ENCODE data around the gene DERL3. TPM values are rescaled to one million over a fixed set of nuclear protein-coding genes. Genes with fewer than 3 reads are reported as not detected.

Gene DERL3
- total and polyA plus RNA-seq, 2 of the 13 experiments (the other 11 are each of a cell fraction or from before 2014, with no cell fraction given): not detected

GRCh38 chr22:23789638-23790037 lies 49.2 kb downstream of the DERL3 start:
- in situ Hi-C loops (cut with HindIII; ENCODE audit: extremely low pct_ligation_motif_present, low pct_unique_long_range_greater_than_20kb): no loop called here
- H3K4me3 ChIP-seq (replicated peaks in 1 of 3; ENCODE audit: insufficient read depth in 1 of 3, low read depth in 2 of 3, low read length in 3 of 3): no peak overlapping the region
- H3K4me1 ChIP-seq (ENCODE audit: insufficient read depth, low read length): peaks cover 45% of the 10 kb centered on the region
- H3K36me3 ChIP-seq (replicated peaks in 1 of 2; ENCODE audit: control insufficient read depth in 1 of 2, insufficient read depth in 2 of 2, low read length in 2 of 2): peaks cover 12 to 30% of the 10 kb centered on the region in 2 experiments
- BruUV-seq (replicated peaks): no TSS peak
- H3K4me2 ChIP-seq (ENCODE audit: low read depth, low read length): peak overlapping the region; percentile 99
- no peak overlapping the region for H2AFZ ChIP-seq (ENCODE audit: low read length)
- DNase-seq (ENCODE audit: low spot score): peak; percentile 71
- peaks cover 54% of the 10 kb centered on the region for H3K79me2 ChIP-seq (ENCODE audit: insufficient read depth, low read length)
- peak; percentile 85 for ATAC-seq
- FAIRE-seq: peak; percentile 65
- POLR2A ChIA-PET: interaction anchor here (0.6 to 7.1 kb wide), 12 partner anchors 8 to 99 kb away, joined by 3 to 201 read pairs (median 4); partner anchors contain the start of genes CHCHD10, MMP11, SLC2A11 and ZNF70
- CTCF ChIA-PET (ENCODE audit: low intra/inter-chr PET ratio, low total read pairs): interaction anchor here (0.8 to 1.8 kb wide), 2 partner anchors 19 to 22 kb away, joined by 7 to 18 read pairs; partner anchors contain the start of gene CHCHD10
- no peaks in the 10 kb centered on the region for H3K27me3 ChIP-seq (ENCODE audit: control insufficient read depth in 1 of 2, insufficient read depth in 2 of 2, low read length in 2 of 2)
- no peaks in the 10 kb centered on the region for H3K9me3 ChIP-seq (ENCODE audit: low read length)
- intact Hi-C loops (cut with micrococcal nuclease; ENCODE audit: unreplicated experiment): loop anchor here (1.0 to 5.0 kb wide), 2 partner anchors 21 to 68 kb away; partner anchors contain the start of gene SLC2A11
- H3K9ac ChIP-seq (ENCODE audit: insufficient read depth, low read depth, low read length): peak overlapping the region; percentile 34; the same call in 1 of the 2 replicates
- H3K27ac ChIP-seq (ENCODE audit: extremely low read length, insufficient read depth, low read length): peak overlapping the region; percentile 52
- H4K20me1 ChIP-seq (ENCODE audit: insufficient read depth, low read length): peaks cover 23% of the 10 kb centered on the region
- WGBS (ENCODE audit: low lambda C conversion rate): 23% methylated on average over 4 of the region's 4 CpGs
- TF ChIP-seq CHD4 (IDR thresholded peaks at IDR 0.05; ENCODE audit: borderline replicate concordance, low read length) (no peak), HOXD1 (CRISPR knock-in tag; IDR thresholded peaks at IDR 0.05) (no peak), ZNF552 (CRISPR knock-in tag; IDR thresholded peaks at IDR 0.05; ENCODE audit: borderline replicate concordance) (no peak), LCORL (IDR thresholded peaks at IDR 0.05) (no peak), LCORL (CRISPR knock-in tag; IDR thresholded peaks at IDR 0.05) (no peak), ERF (CRISPR knock-in tag; IDR thresholded peaks at IDR 0.05) (no peak), MBD4 (IDR thresholded peaks at IDR 0.05; ENCODE audit: borderline replicate concordance, low read length) (no peak), ZNF326 (CRISPR knock-in tag; IDR thresholded peaks at IDR 0.05; ENCODE audit: borderline replicate concordance) (no peak), WIZ (CRISPR knock-in tag; IDR thresholded peaks at IDR 0.05) (no peak), HDAC1 (CRISPR knock-in tag; IDR thresholded peaks at IDR 0.05) (no peak), ZZZ3 (CRISPR knock-in tag; IDR thresholded peaks at IDR 0.05; ENCODE audit: borderline replicate concordance) (no peak), YY1 (IDR thresholded peaks at IDR 0.05; ENCODE audit: insufficient read depth, insufficient replicate concordance, low read depth, low read length) (peak; percentile 48), TERF1 (CRISPR knock-in tag; IDR thresholded peaks at IDR 0.05) (no peak), PITX1 (CRISPR knock-in tag; IDR thresholded peaks at IDR 0.05) (no peak), ZSCAN31 (CRISPR knock-in tag; IDR thresholded peaks at IDR 0.05; ENCODE audit: low read depth) (no peak), ZNF451 (CRISPR knock-in tag; IDR thresholded peaks at IDR 0.05) (no peak), TRIM24 (CRISPR knock-in tag; IDR thresholded peaks at IDR 0.05) (no peak), KLF15 (CRISPR knock-in tag; IDR thresholded peaks at IDR 0.05; ENCODE audit: borderline replicate concordance) (no peak), RXRB (CRISPR knock-in tag; IDR thresholded peaks at IDR 0.05; ENCODE audit: borderline replicate concordance) (peak; percentile 45; the same call in 1 of the 2 replicates), POLR2AphosphoS5 (IDR thresholded peaks at IDR 0.05; ENCODE audit: low read depth, low read length) (no peak), ZKSCAN5 (CRISPR knock-in tag; IDR thresholded peaks at IDR 0.05) (no peak)
- TF ChIP-seq, protein P1, sequence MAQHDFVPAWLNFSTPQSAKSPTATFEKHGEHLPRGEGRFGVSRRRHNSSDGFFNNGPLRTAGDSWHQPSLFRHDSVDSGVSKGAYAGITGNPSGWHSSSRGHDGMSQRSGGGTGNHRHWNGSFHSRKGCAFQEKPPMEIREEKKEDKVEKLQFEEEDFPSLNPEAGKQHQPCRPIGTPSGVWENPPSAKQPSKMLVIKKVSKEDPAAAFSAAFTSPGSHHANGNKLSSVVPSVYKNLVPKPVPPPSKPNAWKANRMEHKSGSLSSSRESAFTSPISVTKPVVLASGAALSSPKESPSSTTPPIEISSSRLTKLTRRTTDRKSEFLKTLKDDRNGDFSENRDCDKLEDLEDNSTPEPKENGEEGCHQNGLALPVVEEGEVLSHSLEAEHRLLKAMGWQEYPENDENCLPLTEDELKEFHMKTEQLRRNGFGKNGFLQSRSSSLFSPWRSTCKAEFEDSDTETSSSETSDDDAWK (CRISPR knock-in tag; IDR thresholded peaks at IDR 0.05): no peak
- TF ChIP-seq, protein P2, sequence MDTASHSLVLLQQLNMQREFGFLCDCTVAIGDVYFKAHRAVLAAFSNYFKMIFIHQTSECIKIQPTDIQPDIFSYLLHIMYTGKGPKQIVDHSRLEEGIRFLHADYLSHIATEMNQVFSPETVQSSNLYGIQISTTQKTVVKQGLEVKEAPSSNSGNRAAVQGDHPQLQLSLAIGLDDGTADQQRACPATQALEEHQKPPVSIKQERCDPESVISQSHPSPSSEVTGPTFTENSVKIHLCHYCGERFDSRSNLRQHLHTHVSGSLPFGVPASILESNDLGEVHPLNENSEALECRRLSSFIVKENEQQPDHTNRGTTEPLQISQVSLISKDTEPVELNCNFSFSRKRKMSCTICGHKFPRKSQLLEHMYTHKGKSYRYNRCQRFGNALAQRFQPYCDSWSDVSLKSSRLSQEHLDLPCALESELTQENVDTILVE (CRISPR knock-in tag; IDR thresholded peaks at IDR 0.05): no peak
- TF ChIP-seq, protein P3, sequence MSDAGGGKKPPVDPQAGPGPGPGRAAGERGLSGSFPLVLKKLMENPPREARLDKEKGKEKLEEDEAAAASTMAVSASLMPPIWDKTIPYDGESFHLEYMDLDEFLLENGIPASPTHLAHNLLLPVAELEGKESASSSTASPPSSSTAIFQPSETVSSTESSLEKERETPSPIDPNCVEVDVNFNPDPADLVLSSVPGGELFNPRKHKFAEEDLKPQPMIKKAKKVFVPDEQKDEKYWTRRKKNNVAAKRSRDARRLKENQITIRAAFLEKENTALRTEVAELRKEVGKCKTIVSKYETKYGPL (CRISPR knock-in tag; IDR thresholded peaks at IDR 0.05): no peak
